Left colon (tissue), 2 donors: ENCODE results near the gene MFSD8. TPM values are rescaled to one million over a fixed set of nuclear protein-coding genes. Genes with fewer than 3 reads are reported as not detected.
"Not testable (repeated sequence)": the region's sequence is repeated elsewhere in the genome, so short reads cannot be mapped to it uniquely, and the experiment has no call there.

Experiments used
- ATAC-seq: fragments of 200-7000 bp; cut with Tn5 transposase; one replicate; pipeline ENCODE4 v1.9.1; 2020; ENCODE audit warnings: mild to moderate bottlenecking, moderate library complexity
- DNase-seq, 2 donors: peaks; one replicate each; pipeline ENCODE4 v3.0.0-alpha.2; 2020
- intact Hi-C, 2 donors: fragments of 100-400 bp; cut with DNase I in 1 of 2; cut with micrococcal nuclease in 1 of 2; formaldehyde crosslinking; loops; one replicate each; pipeline versions ENCODE4 v1.11.2 to v1.14.0; 2022; cut with DNase I, micrococcal nuclease
- total RNA-seq, 2 donors: library from RNA; stranded (reverse); fragmentation: NEBNext Ultra II Directional; extraction: Animal tissue kit (Norgen Biotek cat#: 25700); gene quantifications; one replicate each; pipeline ENCODE4 v1.2.1, GENCODE V29; 2021
- donor health status: DM: no; HTN: no; CAD: no.
- donor health status: DM: yes; HTN: yes; CAD: no.

Gene MFSD8
- total RNA-seq, 2 donors from 2014 or later = 23.1 to 28.4 TPM

- ATAC-seq = not testable (repeated sequence)
- intact Hi-C loops = loop anchor here in 1 of 2 donors (10.0 kb wide), 1 partner anchor 101 kb away; the partner anchor contains the start of gene LARP1B
- DNase-seq = peak in 1 of 2 donors; percentile 20
Observed at GRCh38 chr4:127963633-127964398, 1.2 kb downstream of the MFSD8 start.

- ATAC-seq (no peak), DNase-seq (no peak)
Observed at GRCh38 chr4:127959794-127960193, 5.2 kb downstream of the MFSD8 start.

GRCh38 chr4:127957105-127957504, 7.9 kb downstream of the MFSD8 start:
- DNase-seq (no peak), ATAC-seq (no peak)
- intact Hi-C loops = no loop called here

More at GRCh38 chr4:127959794-127960193, 5.2 kb downstream of the MFSD8 start:
- intact Hi-C loops = loop anchor here in 1 of 2 donors (10.0 kb wide), 1 partner anchor 105 kb away; the partner anchor contains the start of gene LARP1B

- intact Hi-C loops = no loop called here
- DNase-seq = no peak
- ATAC-seq = no peak
Observed at GRCh38 chr4:127936974-127937373, 28.0 kb downstream of the MFSD8 start.

GRCh38 chr4:127931836-127932235, 33.1 kb downstream of the MFSD8 start:
- intact Hi-C loops, DNase-seq, ATAC-seq: not testable (repeated sequence)

GRCh38 chr4:127930175-127930574, 34.8 kb downstream of the MFSD8 start:
- intact Hi-C loops = no loop called here
- ATAC-seq (no peak), DNase-seq (no peak)

- ATAC-seq, intact Hi-C loops, DNase-seq: not testable (repeated sequence)
Observed at GRCh38 chr4:127925720-127926119, 39.3 kb downstream of the MFSD8 start.

GRCh38 chr4:127922226-127922625, 42.7 kb downstream of the MFSD8 start:
- intact Hi-C loops = no loop called here
- DNase-seq (no peak), ATAC-seq (no peak)

GRCh38 chr4:127920521-127920920, 44.5 kb downstream of the MFSD8 start:
- DNase-seq = no peak
- intact Hi-C loops = no loop called here
- no peak for ATAC-seq

GRCh38 chr4:127917151-127917550, 47.8 kb downstream of the MFSD8 start:
- intact Hi-C loops = no loop called here
- no peak for ATAC-seq
- no peak for DNase-seq

GRCh38 chr4:127916512-127916911, 48.5 kb downstream of the MFSD8 start:
- intact Hi-C loops = no loop called here

GRCh38 chr4:127905029-127905428, 59.9 kb downstream of the MFSD8 start:
- DNase-seq = no peak
- intact Hi-C loops = no loop called here
- no peak for ATAC-seq

More at GRCh38 chr4:127916512-127916911, 48.5 kb downstream of the MFSD8 start:
- no peak for DNase-seq
- no peak for ATAC-seq

- DNase-seq, ATAC-seq, intact Hi-C loops: not testable (repeated sequence)
Observed at GRCh38 chr4:127899682-127900081, 65.3 kb downstream of the MFSD8 start.

GRCh38 chr4:127896528-127896927, 68.4 kb downstream of the MFSD8 start:
- intact Hi-C loops = no loop called here
- DNase-seq = no peak
- no peak for ATAC-seq

GRCh38 chr4:127896069-127896468, 68.9 kb downstream of the MFSD8 start:
- intact Hi-C loops = no loop called here
- DNase-seq = no peak
- ATAC-seq = no peak

- ATAC-seq = no peak
- no peak for DNase-seq
- intact Hi-C loops = no loop called here
Observed at GRCh38 chr4:127889903-127890302, 75.1 kb downstream of the MFSD8 start.

GRCh38 chr4:127888559-127888958, 76.4 kb downstream of the MFSD8 start:
- DNase-seq (no peak), ATAC-seq (no peak)
- intact Hi-C loops = no loop called here

- no peak for DNase-seq
- peak; percentile 74 for ATAC-seq
- intact Hi-C loops = no loop called here
Observed at GRCh38 chr4:127881563-127881864, 83.5 kb downstream of the MFSD8 start.

- intact Hi-C loops = no loop called here
- peak; percentile 91 for ATAC-seq
- DNase-seq = peak; percentile 96 to 97
Observed at GRCh38 chr4:127880763-127881562, 84.0 kb downstream of the MFSD8 start, which contains the start of gene PLK4. Gene PLK4 (plus strand): TSS chr4:127880893. CDS start chr4:127881135, 242 bp downstream.

- no peak for ATAC-seq
- DNase-seq = no peak
- intact Hi-C loops = no loop called here
Observed at GRCh38 chr4:127875791-127876190, 89.2 kb downstream of the MFSD8 start.
